Thymus (tissue), 11 donors: ENCODE results near the gene AGK. TPM values are rescaled to one million over a fixed set of nuclear protein-coding genes. Genes with fewer than 3 reads are reported as not detected.
"Not testable (repeated sequence)": the region's sequence is repeated elsewhere in the genome, so short reads cannot be mapped to it uniquely, and the experiment has no call there.

Experiments used
- DNase-seq, 9 donors: peaks; one replicate each; pipeline ENCODE4 v3.0.0-alpha.2; 2013; ENCODE audit warnings: low spot score in 9 of 9, low read depth in 6 of 9, missing footprints in 1 of 9
- H3K27ac ChIP-seq, 2 donors: one replicate each; pipeline ENCODE4 v1.5.1; 2013; ENCODE audit warnings: control low read depth in 1 of 2, low read depth in 1 of 2, low read length in 1 of 2, mild to moderate bottlenecking in 1 of 2, moderate library complexity in 1 of 2
- H3K27me3 ChIP-seq, 2 donors: one replicate each; pipeline ENCODE4 v1.5.1; 2013; ENCODE audit warnings: low read length in 1 of 2; ENCODE audit not compliant: control insufficient read depth in 2 of 2, insufficient read depth in 1 of 2
- H3K36me3 ChIP-seq, 2 donors: one replicate each; pipeline ENCODE4 v1.5.1; 2013; ENCODE audit warnings: low read length in 1 of 2, mild to moderate bottlenecking in 1 of 2, moderate library complexity in 1 of 2; ENCODE audit not compliant: control insufficient read depth in 2 of 2, insufficient read depth in 2 of 2
- H3K4me1 ChIP-seq, 2 donors: one replicate each; pipeline ENCODE4 v1.5.1; 2013; ENCODE audit warnings: low read length in 2 of 2; ENCODE audit not compliant: control insufficient read depth in 2 of 2, insufficient read depth in 2 of 2
- H3K4me3 ChIP-seq, 2 donors: one replicate each; pipeline ENCODE4 v1.5.1; 2013; ENCODE audit warnings: low read length in 2 of 2, control low read depth in 1 of 2, mild to moderate bottlenecking in 1 of 2
- H3K9me3 ChIP-seq, 2 donors: one replicate each; pipeline ENCODE4 v1.5.1; 2013; ENCODE audit warnings: low read length in 1 of 2, mild to moderate bottlenecking in 1 of 2; ENCODE audit not compliant: control insufficient read depth in 2 of 2, insufficient read depth in 1 of 2
- WGBS: extraction: QIAGEN DNeasy Blood & Tissue Kit; methylation state at CpG from one replicate; pipeline ENCODE4 v1.1.7; 2013; 5-methylcytosine and 5-hydroxymethylcytosine counted together
- polyA plus RNA-seq: library from polyadenylated mRNA; stranded (reverse); fragments of 200-250 nt; gene quantifications from one replicate; pipeline ENCODE4 v1.2.3, GENCODE V29; 2013
- total RNA-seq: library from RNA; stranded (reverse); fragments of 120-200 nt; gene quantifications from one replicate; pipeline ENCODE4 v1.2.4, GENCODE V29; 2013
- donor health status: healthy.

AGK gene
- total and polyA plus RNA-seq, 2 donors = 17.5 to 25.6 TPM

DNA sequence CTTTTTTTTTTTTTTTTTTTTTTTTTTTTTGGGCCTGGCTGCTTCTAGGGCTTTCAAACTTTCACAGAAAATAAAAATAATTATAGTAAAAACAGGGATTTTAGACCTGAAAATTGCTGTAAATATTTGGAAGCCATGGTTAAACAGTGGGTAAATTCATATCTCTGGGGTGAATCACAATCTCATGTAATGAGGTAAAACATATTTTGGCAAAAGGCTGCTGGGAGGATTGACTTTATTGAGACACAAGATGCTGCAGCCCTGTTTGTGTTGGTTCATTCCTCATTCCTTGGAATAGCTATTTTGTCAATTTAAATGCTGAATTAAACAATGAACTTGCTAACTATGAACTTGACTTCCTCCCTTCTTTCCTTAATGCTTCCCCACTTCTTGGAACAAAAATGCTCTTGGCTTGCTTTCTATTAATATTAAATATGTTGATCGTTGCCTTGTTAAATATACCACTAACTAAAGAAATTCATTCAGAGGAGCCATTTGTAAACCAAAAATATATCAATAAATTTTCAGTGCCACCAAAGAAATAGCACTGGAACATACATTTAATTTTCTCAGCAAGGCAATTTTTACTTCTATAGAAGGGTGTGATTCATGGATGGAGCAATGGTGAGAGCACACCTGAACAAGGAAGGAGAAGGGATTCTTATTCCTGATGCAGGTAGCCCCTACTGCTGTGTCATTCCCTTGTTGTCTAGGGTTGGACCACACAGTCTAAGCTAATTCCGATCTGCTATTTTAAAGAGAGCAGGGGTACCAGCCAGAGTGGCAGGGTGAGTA lies 24.6 kb downstream of the AGK start:
- DNase-seq = no peak
- H3K27me3 ChIP-seq = no peaks in the 10 kb centered on the region
- H3K36me3 ChIP-seq = peaks cover 3 to 6% of the 10 kb centered on the region in 2 donors
- 98% methylated on average over 2 of the region's 2 CpGs for WGBS
- H3K4me3 ChIP-seq = no peak overlapping the region
- no peaks in the 10 kb centered on the region for H3K4me1 ChIP-seq
- peaks cover 2 to 5% of the 10 kb centered on the region in 2 donors for H3K9me3 ChIP-seq
- H3K27ac ChIP-seq = no peak overlapping the region

DNA sequence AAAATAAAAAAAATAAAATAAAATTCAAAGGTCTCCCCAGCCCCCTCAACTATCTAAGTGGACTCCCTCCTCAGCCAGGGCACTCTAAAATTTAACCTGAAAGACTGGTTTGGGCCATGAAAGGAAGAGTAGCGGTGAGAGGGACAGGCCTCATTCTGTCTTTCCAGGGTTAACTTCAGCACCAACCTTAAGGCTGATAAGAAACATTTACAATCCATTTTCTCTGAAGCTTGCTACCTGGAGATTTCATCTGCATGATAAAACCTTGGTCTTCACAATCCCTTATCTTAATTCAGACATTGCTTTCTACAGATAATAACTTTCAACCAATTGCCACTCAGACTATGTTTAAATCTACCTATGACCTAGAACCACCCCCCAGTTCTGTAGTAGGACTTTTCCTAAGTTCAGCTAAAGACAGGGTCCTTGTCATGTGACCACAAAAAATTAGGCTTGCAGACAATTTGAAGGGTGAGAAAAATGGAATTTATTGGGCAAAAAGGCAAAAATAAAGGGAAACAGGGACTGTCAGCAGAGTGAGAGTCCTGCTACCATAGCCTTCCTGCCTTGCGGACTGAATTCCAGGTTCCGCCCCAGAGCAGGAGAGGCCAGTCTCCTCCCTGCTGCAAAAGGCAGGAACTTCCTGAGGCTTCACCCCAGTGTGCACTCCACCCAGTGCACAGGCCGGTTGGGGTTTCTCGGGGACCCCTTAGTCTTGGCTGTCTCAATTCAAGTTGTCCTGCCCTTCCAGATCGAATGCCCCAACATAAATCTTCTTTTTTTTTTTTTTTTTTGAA lies 26.0 kb downstream of the AGK start:
- Histone ChIP-seq H3K9me3 (peaks cover 2 to 5% of the 10 kb centered on the region in 2 donors), H3K4me3 (no peak overlapping the region), H3K36me3 (peaks cover 3 to 6% of the 10 kb centered on the region in 2 donors), H3K27ac (no peak overlapping the region), H3K27me3 (no peaks in the 10 kb centered on the region), H3K4me1 (no peaks in the 10 kb centered on the region)
- 99% methylated on average over 6 of the region's 6 CpGs for WGBS
- no peak for DNase-seq

DNA sequence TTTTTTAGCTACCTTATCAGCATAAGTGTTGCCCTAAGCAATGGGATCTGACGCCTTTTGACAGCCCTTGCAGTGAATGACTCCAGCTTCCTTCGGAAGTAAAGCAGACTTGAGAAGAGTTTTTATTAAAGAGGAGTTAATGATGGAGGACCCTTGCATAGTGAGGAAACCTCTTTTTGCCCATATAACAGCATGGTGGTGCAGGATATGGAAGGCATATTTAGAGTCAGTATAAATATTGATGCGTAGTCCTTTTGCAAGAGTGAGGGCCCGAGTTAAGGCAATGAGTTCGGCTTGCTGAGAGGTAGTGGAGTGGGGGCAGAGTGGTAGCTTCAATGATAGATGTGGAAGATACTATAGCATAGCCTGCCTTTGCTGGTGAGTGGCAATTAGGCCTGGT lies 28.7 kb downstream of the AGK start:
- not testable (repeated sequence) for H3K4me3 ChIP-seq, H3K27me3 ChIP-seq
- 98% methylated on average over 5 of the region's 5 CpGs for WGBS

DNA sequence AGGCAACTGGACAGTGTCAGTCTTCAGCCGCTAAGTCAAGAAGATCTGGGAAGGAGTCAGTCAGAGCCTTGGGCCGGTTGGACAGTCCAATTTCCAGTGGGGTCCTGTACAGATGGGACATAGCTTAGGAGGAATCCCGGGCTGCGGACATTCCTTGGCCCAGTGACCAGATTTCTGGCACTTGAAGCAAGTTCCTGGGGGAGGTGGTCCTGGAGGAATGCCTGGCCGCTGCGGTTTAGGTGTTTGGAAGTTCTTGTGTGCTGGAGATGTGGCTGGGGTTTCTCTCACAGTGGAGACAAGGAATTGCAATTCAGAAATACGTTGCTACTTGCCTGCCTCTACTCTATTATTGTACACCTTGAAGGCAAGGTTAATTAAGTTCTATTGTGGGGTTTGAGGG lies 30.9 kb downstream of the AGK start:
- not testable (repeated sequence) for H3K4me1 ChIP-seq, H3K4me3 ChIP-seq, H3K36me3 ChIP-seq, H3K27ac ChIP-seq, H3K9me3 ChIP-seq, DNase-seq, H3K27me3 ChIP-seq
- WGBS = 99% methylated on average over 7 of the region's 7 CpGs

More for the DNA sequence above, 28.7 kb downstream of the AGK start:
- H3K4me1 ChIP-seq, H3K27ac ChIP-seq, H3K36me3 ChIP-seq, DNase-seq, H3K9me3 ChIP-seq: not testable (repeated sequence)

DNA sequence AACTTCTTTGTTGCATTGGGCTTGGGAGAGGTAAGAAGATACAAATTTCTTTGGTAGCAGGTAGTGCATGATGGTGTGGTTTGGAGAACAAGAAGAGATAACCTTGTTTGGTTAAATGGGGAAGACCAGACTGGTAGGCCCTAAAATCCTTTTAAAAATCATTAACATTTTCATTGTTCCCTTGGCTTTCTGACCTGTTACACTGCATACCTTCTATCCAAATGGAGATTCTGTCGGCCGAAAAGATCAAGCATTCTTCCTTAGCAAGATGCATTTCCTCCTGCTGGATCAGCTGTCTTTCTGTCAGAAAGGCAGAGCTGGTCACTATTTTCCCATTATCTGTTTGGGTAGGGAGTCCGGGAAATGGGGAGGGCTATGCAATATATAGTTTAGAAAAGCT lies 33.7 kb downstream of the AGK start:
- H3K9me3 ChIP-seq = no peaks in the 10 kb centered on the region
- no peak overlapping the region for H3K4me3 ChIP-seq
- 95% methylated on average over 3 of the region's 3 CpGs for WGBS
- H3K27ac ChIP-seq = no peak overlapping the region
- DNase-seq = no peak
- H3K4me1 ChIP-seq = no peaks in the 10 kb centered on the region
- peaks cover 0 to 9% of the 10 kb centered on the region in 2 donors for H3K36me3 ChIP-seq
- H3K27me3 ChIP-seq = no peaks in the 10 kb centered on the region

DNA sequence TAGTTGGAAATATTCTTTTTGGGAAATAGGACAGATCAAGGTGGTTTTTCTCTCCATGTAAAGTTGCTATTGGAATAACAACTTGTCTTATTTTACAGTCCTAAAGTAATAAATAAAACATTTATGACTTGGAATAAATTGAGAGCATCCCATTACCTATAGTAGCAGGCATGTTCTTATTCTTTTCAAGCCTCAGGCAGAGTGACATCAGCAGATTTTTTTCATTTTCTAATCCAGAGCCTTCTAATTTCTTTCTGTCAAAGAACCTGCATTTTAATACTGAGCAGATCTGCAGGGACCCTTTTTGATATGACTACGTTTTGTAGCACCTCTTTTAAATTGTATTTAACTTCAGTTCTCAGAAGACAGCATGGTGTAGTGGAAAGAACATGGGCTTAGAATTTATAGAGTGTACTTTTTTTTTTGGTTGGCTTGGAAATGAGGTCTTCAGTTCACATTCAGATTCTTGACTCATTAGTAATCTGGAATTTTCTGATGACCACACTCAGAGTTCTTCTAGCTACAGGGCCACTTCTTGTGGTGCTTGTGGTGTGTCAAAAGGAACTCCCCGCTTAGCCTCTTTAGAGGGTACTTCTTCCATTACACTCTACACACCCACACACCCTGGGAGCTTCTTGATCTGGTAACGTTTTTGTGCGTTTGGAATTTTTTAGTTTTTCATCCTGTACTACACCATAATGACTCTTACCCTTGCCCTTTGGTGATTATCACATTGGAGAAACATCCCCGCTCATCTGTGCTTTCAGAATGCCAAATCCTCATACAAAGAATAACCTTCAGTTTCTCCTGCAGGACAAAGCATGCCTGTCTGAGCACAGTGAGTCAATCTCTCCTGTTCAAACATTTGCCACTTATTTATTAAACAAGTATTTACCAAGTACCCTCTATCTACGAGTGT lies 34.6 kb downstream of the AGK start:
- Histone ChIP-seq H3K4me1 (no peaks in the 10 kb centered on the region), H3K9me3 (no peaks in the 10 kb centered on the region), H3K27me3 (no peaks in the 10 kb centered on the region), H3K27ac (no peak overlapping the region), H3K4me3 (no peak overlapping the region), H3K36me3 (peaks cover 0 to 9% of the 10 kb centered on the region in 2 donors)
- DNase-seq = no peak
- WGBS = 93% methylated on average over 6 of the region's 6 CpGs

DNA sequence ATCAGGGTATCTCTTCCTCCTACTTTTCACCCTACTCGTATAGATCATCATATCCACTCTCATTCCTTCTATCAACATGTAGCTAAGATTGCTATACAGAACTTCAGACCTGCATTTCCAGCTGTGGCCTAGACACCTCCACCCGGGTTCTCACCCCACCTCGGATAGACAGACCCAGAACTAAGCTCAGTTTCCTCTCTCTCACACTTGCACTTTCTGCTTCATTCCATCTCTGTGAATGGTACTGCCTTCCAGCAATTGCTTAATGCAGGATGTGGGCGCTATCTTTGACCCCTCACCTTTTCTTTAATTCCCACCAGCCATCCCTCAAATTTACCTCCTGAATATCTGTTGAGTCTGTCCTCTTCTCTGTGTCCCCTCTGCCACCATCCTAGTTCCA lies 35.7 kb downstream of the AGK start:
- H3K9me3 ChIP-seq = no peaks in the 10 kb centered on the region
- WGBS = 96% methylated on average over 4 of the region's 4 CpGs
- H3K36me3 ChIP-seq = peaks cover 0 to 9% of the 10 kb centered on the region in 2 donors
- no peaks in the 10 kb centered on the region for H3K27me3 ChIP-seq
- H3K27ac ChIP-seq = no peak overlapping the region
- no peaks in the 10 kb centered on the region for H3K4me1 ChIP-seq
- no peak for DNase-seq
- H3K4me3 ChIP-seq = no peak overlapping the region

DNA sequence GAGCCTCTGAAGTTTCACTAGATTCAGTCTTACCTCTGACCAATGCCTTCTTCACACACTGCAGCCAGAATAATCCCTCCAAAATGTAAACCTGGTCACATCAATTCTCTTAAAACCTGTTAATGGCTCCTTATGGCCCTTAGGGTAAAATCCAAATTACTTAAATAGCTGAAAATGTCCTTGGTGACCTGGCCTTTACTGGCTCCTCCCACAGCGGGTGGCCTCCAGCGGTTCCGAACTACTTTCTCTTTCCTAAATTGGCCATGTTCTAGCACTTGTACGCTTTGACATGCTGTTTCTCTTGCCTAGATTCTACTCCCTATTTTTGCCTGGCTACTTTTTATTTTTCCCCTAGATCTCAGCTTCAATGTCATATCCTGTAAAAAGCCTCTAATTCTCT lies 36.1 kb downstream of the AGK start:
- Histone ChIP-seq H3K4me1 (no peaks in the 10 kb centered on the region), H3K27me3 (no peaks in the 10 kb centered on the region), H3K27ac (no peak overlapping the region), H3K36me3 (peaks cover 0 to 9% of the 10 kb centered on the region in 2 donors), H3K9me3 (no peaks in the 10 kb centered on the region), H3K4me3 (no peak overlapping the region)
- no peak for DNase-seq
- WGBS = 96% methylated on average over 4 of the region's 4 CpGs
